Testis (tissue), 3 donors: Measurements from ENCODE around the gene AMN. TPM values are rescaled to one million over a fixed set of nuclear protein-coding genes. Genes with fewer than 3 reads are reported as not detected.
"Not testable (repeated sequence)": the region's sequence is repeated elsewhere in the genome, so short reads cannot be mapped to it uniquely, and the experiment has no call there.

ENCODE experiments used
- DNase-seq: peaks from one replicate; pipeline ENCODE4 v3.0.0-alpha.2; 2019
- H3K27ac ChIP-seq, 2 donors: fragments of 200-600 bp; sonication (generic); one replicate each; pipeline ENCODE4 v1.5.1; 2019
- H3K27me3 ChIP-seq: fragments of 200-600 bp; sonication (generic); one replicate; pipeline ENCODE4 v1.5.1; 2019
- H3K36me3 ChIP-seq: fragments of 200-600 bp; sonication (generic); one replicate; pipeline ENCODE4 v1.5.1; 2017; ENCODE audit warnings: low read depth; ENCODE audit errors: missing control alignments
- H3K4me1 ChIP-seq: fragments of 200-600 bp; sonication (generic); one replicate; pipeline ENCODE4 v1.5.1; 2019
- H3K4me3 ChIP-seq, 2 donors: fragments of 200-600 bp; sonication (generic); one replicate each; pipeline ENCODE4 v1.5.1; 2017 to 2019
- H3K9me3 ChIP-seq: fragments of 200-600 bp; sonication (generic); one replicate; pipeline ENCODE4 v1.5.1; 2017
- CTCF ChIP-seq, 3 experiments: fragments of 450-650 bp in 2 of 3; fragments of 200-600 bp in 1 of 3; sonication (generic) in 1 of 3; IDR thresholded peaks; one replicate each; pipeline ENCODE4 v1.5.1; 2016 to 2019; ENCODE audit warnings: antibody characterized with exemption in 3 of 3, mild to moderate bottlenecking in 2 of 3, moderate library complexity in 1 of 3
- POLR2A ChIP-seq: fragments of 450-650 bp; IDR thresholded peaks from one replicate; pipeline ENCODE4 v1.6.1; 2017; ENCODE audit warnings: antibody characterized with exemption, mild to moderate bottlenecking, moderate library complexity
- WGBS, 2 donors: methylation state at CpG; one replicate each; pipeline ENCODE4 v1.1.5; 2018; 5-methylcytosine and 5-hydroxymethylcytosine counted together
- intact Hi-C: fragments of 100-400 bp; cut with DNase I; formaldehyde crosslinking; loops from one replicate; pipeline ENCODE4 v1.15.1; 2023; ENCODE audit warnings: low total_unique reads
- polyA plus RNA-seq: library from polyadenylated mRNA; stranded (reverse); fragments of 350-450 nt; fragmentation: Illumina TruSeq; extraction: RNeasy Lipid Tissue Mini Kit (QIAGEN cat#74804); gene quantifications from one replicate; pipeline ENCODE4 v1.2.3, GENCODE V29; 2014; ENCODE audit warnings: low read depth, low replicate concordance; ENCODE audit not compliant: insufficient read depth
- total RNA-seq, 2 donors: library from RNA; depleted of rRNA; stranded (reverse); fragments of >200 nt; gene quantifications; one replicate each; pipeline ENCODE4 v1.2.3, GENCODE V29; 2016

Gene AMN
- total and polyA plus RNA-seq, 3 donors from 2014 or later, result 3.0 to 4.6 (median 3.0) TPM

GRCh38 chr14:102892651-102893050 lies 29.8 kb upstream of the AMN start:
- H3K36me3 ChIP-seq, result no peaks in the 10 kb centered on the region
- WGBS, 2 donors, result 93 to 96% methylated on average over 8 of the region's 8 CpGs
- H3K9me3 ChIP-seq, result no peaks in the 10 kb centered on the region
- H3K27me3 ChIP-seq, result no peaks in the 10 kb centered on the region
- no peak overlapping the region for H3K4me3 ChIP-seq
- TF ChIP-seq CTCF (IDR thresholded peaks at IDR 0.05), result no peak
- peaks cover 3% of the 10 kb centered on the region for H3K4me1 ChIP-seq
- DNase-seq, result no peak
- H3K27ac ChIP-seq, result no peak overlapping the region
- intact Hi-C loops, result no loop called here

- no peaks in the 10 kb centered on the region for H3K9me3 ChIP-seq
- peaks cover 5% of the 10 kb centered on the region for H3K4me1 ChIP-seq
- TF ChIP-seq CTCF (IDR thresholded peaks at IDR 0.05) (no peak), POLR2A (no peak)
- H3K27me3 ChIP-seq, result no peaks in the 10 kb centered on the region
- intact Hi-C loops, result no loop called here
- H3K36me3 ChIP-seq, result no peaks in the 10 kb centered on the region
- H3K27ac ChIP-seq, result no peak overlapping the region
- H3K4me3 ChIP-seq, result no peak overlapping the region
- peak; percentile 88 for DNase-seq
- 42 to 56% methylated on average over 9 of the region's 9 CpGs for WGBS, 2 donors
These were observed 29.0 kb upstream of the AMN start for GRCh38 chr14:102893452-102893851.

GRCh38 chr14:102896735-102897134 lies 25.7 kb upstream of the AMN start:
- intact Hi-C loops, H3K4me1 ChIP-seq, H3K9me3 ChIP-seq, H3K4me3 ChIP-seq, H3K27me3 ChIP-seq, DNase-seq, H3K36me3 ChIP-seq, H3K27ac ChIP-seq: not testable (repeated sequence)

- no peak overlapping the region for H3K4me3 ChIP-seq
- no peaks in the 10 kb centered on the region for H3K27me3 ChIP-seq
- no peaks in the 10 kb centered on the region for H3K36me3 ChIP-seq
- peaks cover 9% of the 10 kb centered on the region for H3K4me1 ChIP-seq
- H3K9me3 ChIP-seq, result no peaks in the 10 kb centered on the region
- TF ChIP-seq POLR2A (no peak), CTCF (IDR thresholded peaks at IDR 0.05) (no peak)
- DNase-seq, result no peak
- 70 to 77% methylated on average over 14 of the region's 14 CpGs for WGBS, 2 donors
- intact Hi-C loops, result no loop called here
- no peak overlapping the region for H3K27ac ChIP-seq
These were observed 25.0 kb upstream of the AMN start for GRCh38 chr14:102897299-102898027.

GRCh38 chr14:102898298-102898697 lies 24.2 kb upstream of the AMN start:
- H3K27ac ChIP-seq, result no peak overlapping the region
- H3K27me3 ChIP-seq, result no peaks in the 10 kb centered on the region
- peaks cover 9% of the 10 kb centered on the region for H3K4me1 ChIP-seq
- no peaks in the 10 kb centered on the region for H3K36me3 ChIP-seq
- no peaks in the 10 kb centered on the region for H3K9me3 ChIP-seq
- H3K4me3 ChIP-seq, result no peak overlapping the region
- intact Hi-C loops, result no loop called here
- 79 to 88% methylated on average over 6 of the region's 6 CpGs for WGBS, 2 donors
- no peak for DNase-seq
- TF ChIP-seq POLR2A (no peak), CTCF (IDR thresholded peaks at IDR 0.05) (no peak)
